A549 (cell line): ENCODE measurements around the gene TAF1.

Experiments used
- ZFP36 ChIP-seq: fragments of 450-650 bp; IDR thresholded peaks from 2 replicates; pipeline ENCODE4 v1.6.1; 2014; ENCODE audit warnings: borderline replicate concordance; ENCODE audit not compliant: partially characterized antibody
- TF ChIP-seq, protein P1 (sequence below): fragments of >200 bp; sonication (Bioruptor Twin); formaldehyde crosslinking; IDR thresholded peaks from 3 replicates; pipeline ENCODE4 v1.5.1; 2016

DNA sequence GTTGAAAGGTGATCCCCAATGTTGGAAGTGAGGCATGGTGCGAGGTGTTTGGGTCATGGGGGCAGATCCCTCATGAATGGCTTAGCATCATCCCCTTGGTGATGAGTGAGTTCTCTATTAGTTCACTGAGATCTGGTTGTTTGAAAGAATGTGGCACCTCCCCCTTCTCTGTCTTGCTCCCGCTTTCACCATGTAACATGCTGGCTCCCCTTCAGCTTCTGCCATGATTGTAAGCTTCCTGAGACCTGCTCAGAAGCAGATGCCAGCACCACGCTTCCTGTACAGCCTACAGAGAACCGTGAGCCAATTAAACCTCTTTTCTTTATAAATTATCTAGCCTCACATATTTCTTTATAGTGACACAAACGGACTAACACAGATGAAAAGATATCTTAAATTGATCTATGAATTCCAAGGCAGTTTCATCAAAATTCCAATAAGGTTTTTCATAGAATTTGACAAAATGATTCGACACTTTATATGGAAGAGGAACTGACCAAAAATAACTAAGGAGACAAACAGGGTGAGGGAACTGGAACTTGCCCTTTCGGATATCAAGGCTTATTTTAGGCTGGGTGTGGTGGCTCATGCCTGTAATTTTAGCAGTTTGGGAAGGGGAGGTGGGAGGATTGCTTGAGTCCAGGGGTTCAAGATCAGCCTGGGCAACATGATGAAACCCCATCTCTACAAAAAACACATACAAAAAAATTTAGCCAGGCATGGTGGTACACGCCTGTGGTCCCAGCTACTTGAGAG, 109.8 kb downstream of the TAF1 start:
- TF ChIP-seq, protein P1, sequence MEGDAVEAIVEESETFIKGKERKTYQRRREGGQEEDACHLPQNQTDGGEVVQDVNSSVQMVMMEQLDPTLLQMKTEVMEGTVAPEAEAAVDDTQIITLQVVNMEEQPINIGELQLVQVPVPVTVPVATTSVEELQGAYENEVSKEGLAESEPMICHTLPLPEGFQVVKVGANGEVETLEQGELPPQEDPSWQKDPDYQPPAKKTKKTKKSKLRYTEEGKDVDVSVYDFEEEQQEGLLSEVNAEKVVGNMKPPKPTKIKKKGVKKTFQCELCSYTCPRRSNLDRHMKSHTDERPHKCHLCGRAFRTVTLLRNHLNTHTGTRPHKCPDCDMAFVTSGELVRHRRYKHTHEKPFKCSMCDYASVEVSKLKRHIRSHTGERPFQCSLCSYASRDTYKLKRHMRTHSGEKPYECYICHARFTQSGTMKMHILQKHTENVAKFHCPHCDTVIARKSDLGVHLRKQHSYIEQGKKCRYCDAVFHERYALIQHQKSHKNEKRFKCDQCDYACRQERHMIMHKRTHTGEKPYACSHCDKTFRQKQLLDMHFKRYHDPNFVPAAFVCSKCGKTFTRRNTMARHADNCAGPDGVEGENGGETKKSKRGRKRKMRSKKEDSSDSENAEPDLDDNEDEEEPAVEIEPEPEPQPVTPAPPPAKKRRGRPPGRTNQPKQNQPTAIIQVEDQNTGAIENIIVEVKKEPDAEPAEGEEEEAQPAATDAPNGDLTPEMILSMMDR = no peak
- TF ChIP-seq ZFP36 = no peak
